ELF-1 (cell line): ENCODE results near the gene ZMIZ1.

Source experiments
- DNase-seq: peaks from one replicate; pipeline ENCODE4 v3.0.0-alpha.2; 2016; ENCODE audit warnings: low read depth, low spot score

Gene ZMIZ1

GRCh38 chr10:79186486-79187120 lies 117.8 kb downstream of the ZMIZ1 start:
- DNase-seq = no peak

- DNase-seq = no peak
These were observed 118.6 kb downstream of the ZMIZ1 start for GRCh38 chr10:79187121-79187940.

- DNase-seq = peak; percentile 90
These were observed 119.6 kb downstream of the ZMIZ1 start for GRCh38 chr10:79188154-79188965.

DNA sequence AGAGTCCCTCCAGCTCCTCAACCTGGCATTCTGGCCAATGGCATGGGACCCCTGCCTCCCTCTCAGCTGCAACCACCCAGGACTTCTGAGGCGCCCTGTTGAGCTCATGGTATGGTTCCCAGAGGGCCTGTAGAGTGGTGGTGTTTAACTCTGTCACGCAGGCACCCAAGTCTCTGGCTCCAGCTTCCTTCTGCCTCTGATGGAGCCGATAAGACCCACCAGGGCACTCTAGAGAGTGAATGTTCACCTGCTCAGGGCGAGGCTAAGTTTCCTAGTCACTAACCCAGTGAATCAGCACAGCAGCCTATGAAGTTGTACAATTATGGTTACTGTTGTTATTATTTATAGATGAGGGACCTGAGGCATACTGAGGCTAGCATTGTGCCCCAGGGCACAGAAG lies 120.4 kb downstream of the ZMIZ1 start:
- DNase-seq = no peak

GRCh38 chr10:79189853-79190435 lies 121.2 kb downstream of the ZMIZ1 start:
- no peak for DNase-seq

- DNase-seq = no peak
These were observed 122.0 kb downstream of the ZMIZ1 start for GRCh38 chr10:79190740-79191261.

- DNase-seq = no peak
These were observed 123.3 kb downstream of the ZMIZ1 start for GRCh38 chr10:79191951-79192676.

GRCh38 chr10:79192677-79193003 lies 123.9 kb downstream of the ZMIZ1 start:
- DNase-seq = peak; percentile 64

GRCh38 chr10:79193694-79194382 lies 125.1 kb downstream of the ZMIZ1 start:
- DNase-seq = no peak

- DNase-seq = peak; percentile 97
These were observed 126.5 kb downstream of the ZMIZ1 start for GRCh38 chr10:79195091-79195923.

GRCh38 chr10:79196470-79197461 lies 128.0 kb downstream of the ZMIZ1 start:
- DNase-seq = peak; percentile 88

DNA sequence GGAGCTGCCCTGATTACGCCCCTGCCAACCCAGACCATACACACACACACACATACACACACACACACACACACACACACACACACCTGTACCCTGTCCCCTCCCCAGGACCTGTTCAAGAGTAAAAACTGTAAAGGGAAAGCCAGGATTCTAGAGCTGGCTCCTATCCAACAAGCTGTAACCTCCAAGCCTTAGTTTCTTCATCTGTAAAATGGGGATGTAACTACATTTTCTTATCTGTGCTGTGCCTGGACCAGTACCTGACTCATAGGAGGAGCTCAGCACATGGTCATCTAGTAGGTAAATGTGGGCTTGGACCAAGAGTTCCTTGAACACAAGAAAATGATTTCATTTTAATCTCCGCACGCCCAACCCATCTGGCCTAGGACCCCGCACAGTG lies 128.8 kb downstream of the ZMIZ1 start:
- DNase-seq = no peak

- no peak for DNase-seq
These were observed 131.6 kb downstream of the ZMIZ1 start for GRCh38 chr10:79200346-79200745.

GRCh38 chr10:79201706-79202105 lies 132.9 kb downstream of the ZMIZ1 start:
- DNase-seq = no peak

- DNase-seq = peak; percentile 58
These were observed 133.6 kb downstream of the ZMIZ1 start for GRCh38 chr10:79202188-79203013.

GRCh38 chr10:79203014-79203644 lies 134.4 kb downstream of the ZMIZ1 start:
- no peak for DNase-seq

- DNase-seq = no peak
These were observed 135.1 kb downstream of the ZMIZ1 start for GRCh38 chr10:79203833-79204232.
